ENCODE measurements around the gene XRCC1.
"Not testable (repeated sequence)": the region's sequence is repeated elsewhere in the genome, so short reads cannot be mapped to it uniquely, and the experiment has no call there.

XRCC1 gene

DNA sequence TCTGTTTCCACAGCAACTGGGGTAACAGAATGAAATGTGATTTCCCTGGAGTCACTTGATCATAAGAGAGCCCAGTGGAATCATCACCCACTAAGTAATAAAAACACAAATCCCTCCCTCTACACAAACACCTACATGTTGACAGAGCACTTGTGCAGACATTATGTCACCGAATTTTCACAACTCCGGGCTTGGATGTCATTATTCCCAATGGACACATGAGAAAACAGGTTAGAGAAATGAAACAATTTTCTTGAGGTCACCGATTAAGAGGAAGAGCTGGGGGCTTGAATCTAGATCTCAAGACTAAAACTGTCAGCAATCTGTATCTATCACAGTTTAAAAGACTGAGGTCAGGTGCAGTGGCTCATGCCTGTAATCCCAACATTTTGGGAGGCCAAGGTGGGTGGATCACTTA, 3.1 kb downstream of the XRCC1 start:
- DNase-seq = no peak

DNA sequence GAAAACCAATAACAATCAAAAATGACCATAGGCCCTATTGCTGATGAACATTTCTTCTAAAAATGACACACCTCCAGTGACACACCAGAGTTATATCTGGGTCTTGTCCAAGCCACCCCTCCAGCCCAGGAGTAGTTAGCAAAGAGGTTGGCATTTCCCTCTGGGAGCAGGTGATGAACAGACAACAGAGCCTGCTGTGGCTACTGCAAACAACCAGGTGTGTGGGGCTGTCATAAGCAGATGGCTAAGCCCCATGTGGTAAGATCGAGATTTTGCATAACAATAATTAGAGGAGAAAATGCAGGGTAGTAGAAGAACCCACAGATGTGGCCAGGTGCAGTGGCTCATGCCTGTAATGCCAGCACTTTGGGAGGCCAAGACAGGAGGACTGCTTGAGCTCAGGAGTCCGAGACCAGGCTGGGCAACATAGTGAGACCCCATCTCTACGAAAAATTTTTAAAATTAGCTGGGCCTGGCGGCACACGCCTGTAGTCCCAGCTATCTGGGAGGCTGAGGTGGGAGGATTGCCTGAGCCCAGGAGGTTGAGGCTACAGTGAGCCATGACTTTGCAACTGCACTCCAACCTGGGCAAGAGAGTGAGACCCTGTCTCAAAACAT, 5.0 kb downstream of the XRCC1 start:
- DNase-seq = no peak

DNA sequence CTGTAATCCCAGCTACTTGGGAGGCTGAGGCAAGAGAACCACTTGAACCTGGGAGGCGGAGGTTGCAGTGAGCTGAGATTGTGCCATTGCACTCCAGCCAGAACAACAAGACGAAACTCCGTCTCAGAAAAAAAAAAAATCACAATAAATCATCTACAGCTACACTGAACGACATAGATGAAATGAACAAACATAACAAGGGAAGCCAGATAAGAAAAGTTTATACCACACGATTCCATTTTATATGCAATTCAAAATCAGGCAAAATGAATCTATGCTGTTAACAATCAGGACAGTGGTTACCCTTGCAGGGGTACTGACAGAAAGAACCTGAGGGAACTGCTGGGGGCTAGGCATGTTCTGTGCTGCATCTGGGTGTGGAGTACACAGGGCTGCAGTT, 5.7 kb downstream of the XRCC1 start:
- DNase-seq = no peak

DNA sequence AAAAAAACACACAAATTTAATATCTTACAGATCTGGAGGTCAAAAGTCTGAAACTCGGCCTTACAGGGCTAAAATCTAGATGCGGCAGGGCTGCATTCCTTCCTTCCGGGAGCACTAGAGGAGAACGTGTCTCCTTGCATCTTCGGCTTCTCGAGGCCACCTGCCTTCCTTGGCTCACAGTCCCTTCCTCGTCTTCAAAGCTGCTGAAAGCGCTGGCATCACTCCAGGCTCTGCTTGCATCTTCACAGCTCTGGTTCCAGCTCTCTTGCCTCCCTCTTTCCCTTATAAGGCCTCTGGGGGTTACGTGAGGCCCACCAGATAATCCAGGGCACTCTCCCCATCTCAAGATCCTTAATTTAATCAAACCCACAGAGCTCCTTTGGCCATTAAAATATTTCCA, 10.5 kb downstream of the XRCC1 start:
- no peak for DNase-seq

DNA sequence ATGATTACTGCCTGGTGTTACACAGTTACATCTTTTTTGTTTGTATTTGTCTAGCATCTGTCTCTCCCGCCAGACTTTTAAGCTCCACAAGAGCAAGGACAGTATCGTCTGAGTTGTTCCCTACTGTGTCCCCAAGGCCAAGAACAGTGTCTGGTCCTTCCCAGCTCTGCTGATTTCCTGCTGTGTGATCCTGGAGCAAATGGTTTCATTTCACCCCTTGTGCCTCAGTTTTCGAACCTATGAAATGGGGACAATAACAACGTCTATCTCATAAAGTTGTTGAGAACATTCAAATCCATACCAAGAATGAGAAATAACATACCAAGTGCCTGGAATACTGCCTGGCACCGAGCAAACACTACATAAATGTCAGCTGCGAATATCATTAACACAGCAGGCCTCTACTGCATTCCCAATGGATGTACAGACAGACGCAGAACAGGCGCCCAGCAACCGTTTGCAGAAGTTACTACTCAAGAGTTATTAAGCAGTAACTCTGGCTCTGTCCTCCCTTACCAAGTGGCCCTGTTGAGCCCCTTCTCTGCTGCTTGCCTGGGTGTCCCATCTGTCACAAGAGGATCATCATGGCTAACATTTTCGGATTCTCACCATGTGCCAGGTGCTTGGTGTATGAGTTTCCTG, 11.4 kb downstream of the XRCC1 start:
- DNase-seq = no peak

DNA sequence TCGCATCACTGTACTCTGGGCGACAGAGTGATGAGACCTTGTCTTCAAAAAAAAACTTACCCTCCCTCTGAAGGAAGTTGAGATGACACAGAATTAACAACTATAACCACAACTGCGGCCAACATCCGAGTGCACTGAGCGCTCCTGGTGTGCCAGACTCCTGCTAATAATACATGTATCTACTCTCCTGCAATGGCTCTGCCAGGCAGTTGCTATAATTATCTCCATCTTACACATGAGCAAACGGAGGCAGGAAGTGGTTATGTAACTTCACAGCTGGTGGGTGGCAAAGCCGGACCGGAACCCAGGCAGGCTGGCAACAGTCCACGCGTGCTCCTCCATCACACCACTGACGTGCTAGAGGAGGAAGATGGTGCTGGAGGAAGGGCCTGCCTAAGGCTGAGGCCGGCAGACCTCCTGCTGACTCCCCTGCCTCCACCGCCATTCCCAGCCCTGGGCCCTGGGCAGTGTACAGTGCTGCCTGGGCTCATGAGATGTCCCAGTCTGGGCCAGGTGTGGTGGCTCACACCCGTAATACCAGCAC, 12.6 kb downstream of the XRCC1 start:
- no peak for DNase-seq

DNA sequence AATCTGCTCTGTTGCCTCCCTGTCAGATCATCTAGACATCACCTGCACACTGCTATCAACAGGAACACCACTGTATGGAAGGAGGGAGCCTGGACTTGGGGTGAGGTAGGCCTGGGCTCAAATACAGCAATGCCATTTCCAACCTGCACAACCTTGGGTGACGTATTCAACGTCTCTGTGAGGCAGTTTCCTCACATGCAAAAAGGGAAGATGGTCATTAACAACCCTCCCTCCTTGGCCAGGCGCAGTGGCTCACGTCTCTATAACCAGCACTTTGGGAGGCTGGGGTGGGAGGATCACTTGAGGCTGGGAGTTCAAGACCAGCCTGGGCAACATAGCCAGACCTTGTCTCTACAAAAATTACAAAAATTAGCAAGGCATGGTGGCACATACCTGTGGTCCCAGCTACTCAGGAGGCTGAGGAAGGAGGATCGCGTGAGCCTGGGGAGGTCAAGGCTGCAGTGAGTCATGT, 13.1 kb downstream of the XRCC1 start:
- DNase-seq = no peak

DNA sequence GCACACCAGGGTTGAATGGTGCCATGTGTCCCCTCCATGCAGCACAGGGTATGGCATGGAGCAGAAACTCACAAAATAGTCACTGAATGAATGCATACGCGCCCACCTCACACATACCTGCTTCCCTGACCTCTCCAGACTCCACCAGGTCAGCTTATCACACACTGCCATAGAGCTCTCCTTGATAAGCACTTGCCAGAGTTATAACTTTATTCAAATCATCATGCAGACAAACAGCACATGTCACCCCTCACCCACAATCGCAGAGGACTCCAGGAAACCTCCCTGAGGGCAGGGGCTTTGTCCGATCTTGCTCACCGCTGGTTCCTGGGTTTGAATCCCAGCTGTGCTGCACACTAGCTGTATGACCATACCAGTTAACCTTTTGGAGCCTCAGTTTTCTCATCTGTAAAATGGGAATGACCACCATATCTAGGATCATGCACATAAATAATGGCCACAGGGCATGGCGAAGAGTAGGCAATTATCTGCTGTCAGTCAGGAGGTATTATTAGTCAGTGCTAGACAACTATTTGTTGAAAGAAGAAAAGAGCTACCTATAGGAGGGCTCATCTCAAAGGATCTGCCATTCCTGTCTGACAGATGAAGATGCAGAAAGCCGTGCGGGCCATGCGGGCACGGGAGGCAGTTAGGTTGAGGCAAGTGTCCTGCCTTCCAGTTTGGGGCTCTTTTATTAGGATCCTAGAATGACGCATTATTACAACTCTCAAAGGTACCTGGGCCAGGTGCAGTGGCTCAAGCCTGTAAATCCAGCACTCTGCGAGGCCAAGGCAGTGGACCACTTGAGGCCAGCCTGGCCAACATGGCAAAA, 14.0 kb downstream of the XRCC1 start:
- DNase-seq = no peak

DNA sequence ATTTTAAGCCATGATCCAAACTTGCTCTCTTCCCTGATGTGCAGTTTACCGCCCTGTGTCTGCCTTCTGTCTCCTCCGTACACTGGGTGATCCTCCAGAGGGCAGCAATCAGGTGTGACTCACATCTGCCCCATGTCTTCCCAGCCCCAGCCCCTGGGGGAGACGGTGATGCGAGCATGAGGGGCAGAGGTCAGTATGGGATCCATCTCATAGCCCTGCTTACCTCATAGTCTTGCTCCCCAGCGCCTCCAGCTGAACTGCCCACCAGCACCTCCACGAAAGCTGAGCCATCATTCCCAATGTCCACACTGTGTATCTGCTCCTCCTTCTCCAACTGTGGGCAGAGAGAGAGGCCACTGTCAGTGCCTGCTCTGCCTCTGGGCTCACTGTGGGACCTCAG, 14.6 kb downstream of the XRCC1 start:
- DNase-seq = no peak

DNA sequence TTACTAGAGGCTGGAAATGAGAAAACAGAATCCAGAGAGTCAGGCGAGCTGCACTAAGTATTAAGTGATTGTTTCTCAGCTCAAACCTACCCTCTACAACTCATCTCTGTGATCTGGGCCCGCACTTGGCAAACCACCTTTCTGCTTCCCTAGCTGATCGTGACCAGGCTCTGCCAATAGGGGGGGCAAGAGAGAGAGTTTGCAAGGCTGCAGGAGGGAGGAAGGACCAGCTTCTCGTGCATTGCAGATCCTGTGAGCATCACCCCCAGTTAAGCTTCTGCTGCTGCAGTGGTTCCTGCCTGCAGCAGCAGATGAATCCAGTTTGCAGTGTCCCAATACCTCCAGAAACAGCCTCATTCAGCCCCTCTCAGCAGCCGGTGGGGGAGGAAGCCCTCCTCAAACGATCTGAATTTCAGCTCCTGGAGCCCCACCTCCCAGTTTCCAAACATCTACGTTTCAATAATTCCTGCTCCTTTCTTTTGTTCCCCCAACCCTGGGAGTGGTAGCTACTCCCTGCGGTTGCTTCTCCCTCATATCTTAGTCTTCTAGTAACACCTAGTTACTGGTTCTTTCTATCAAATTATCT, 20.0 kb downstream of the XRCC1 start:
- DNase-seq = peak; percentile 58

DNA sequence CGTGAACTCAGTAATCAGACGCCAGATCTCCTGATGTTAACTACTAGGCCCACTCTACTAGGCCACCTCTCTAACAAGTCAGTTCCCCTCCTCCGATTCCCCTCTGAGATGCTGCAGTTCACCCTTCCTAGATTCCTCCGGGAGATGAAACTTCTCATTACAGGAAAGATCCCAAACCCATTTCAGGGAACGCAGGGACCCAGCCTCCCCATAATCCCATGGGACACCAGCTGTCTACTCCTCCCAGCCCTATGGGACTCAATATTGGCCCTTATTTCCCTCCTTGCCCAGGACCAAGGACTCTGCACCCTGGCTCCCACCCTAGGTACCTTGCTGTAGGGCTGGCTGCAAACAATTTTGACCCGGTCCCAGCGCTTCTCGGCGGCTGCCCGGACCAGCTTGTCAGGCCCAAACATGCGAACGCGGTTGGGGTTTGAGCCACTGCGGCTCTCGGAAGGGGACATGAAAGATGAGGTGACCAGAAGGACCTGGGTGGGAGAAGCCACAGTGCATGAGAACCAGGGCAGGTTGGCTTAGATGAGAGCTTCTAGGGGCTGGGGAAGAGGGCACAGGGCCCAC, 20.9 kb downstream of the XRCC1 start:
- no peak for DNase-seq

DNA sequence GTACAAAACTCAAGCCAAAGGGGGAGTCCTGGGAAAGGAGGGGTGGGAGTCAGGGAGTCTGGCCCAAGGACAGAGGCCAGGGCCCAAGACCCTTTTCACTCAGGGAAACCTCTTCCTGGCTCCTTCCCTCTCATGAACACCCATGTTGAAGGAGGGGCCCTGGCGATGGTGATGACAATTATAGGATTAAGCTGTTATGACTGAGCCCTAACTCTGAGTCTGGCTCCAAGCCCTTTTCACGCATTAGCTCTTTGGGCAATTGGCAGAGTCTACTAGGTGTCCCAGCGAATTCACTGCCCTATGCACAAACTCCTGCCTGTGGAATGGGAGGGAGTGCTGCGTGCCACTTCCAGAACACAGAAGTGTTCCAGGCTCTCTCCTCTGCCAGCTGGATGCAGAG, 21.7 kb downstream of the XRCC1 start:
- no peak for DNase-seq

DNA sequence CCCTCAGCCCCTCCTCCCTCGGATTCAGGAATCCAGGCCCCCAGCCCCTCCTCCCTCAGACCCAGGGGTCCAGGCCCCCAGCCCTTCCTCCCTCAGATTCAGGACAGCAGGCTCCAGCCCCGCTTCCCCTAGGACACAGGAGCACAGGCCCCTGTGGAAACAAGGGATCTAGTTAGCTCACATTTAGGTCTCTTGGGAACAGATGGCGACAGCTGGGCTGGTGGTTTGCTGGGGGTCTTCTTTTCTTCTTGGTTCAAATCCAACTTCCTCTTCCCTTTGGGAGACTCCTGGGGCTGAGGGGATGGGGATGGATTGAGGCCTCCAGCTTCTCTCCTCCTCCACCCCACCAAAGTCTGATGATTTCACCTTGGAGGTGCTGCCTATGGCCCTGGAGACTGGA, 22.7 kb downstream of the XRCC1 start:
- no peak for DNase-seq

DNA sequence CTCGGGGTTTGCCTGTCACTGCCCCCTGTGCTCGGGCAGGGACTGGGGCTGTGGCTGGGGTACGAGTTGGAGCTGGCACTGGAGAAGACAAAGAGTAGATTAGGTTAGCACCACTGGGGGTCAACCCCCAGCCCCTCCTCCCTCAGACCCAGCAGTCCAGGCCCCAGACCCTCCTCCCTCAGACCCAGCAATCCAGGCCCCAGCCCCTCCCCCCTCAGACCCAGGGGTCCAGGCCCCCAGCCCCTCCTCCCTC, 23.2 kb downstream of the XRCC1 start:
- no peak for DNase-seq

DNA sequence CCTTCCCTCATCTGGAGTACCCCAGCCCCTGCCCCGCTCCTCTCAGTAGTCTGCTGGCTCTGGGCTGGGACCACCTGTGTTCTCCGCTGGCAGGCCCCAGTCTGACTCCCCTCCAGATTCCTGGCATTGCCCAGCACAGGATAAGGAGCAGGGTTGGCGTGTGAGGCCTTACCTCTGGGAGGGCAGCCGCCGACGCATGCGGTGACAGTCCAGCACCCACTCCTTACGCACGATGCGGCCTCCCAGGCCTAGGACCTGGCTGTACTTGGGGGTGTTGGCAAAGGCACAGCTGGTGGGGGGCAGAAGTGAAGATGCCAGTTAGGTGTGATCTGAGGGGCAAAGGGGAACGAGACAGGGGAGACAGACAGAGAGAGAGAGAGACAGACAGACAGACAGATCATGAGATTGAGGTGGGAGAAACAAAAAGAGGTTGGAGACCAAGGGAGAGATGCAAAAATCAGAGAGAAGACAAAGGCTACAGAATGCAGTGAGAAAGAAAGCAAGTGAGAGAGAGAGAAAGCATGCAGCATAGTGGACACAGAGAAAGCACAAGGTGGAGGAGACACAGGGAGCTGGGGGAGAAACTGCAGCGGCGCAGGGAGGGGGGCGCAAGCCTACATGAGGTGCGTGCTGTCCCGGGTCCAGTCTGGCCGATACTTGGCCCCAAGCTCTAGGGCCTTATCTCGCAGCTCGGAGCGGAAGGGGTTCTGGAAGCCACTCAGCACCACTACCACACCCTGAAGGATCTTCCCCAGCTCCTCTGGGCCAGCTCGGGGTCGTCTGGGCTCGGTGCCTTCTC, 23.7 kb downstream of the XRCC1 start:
- DNase-seq = no peak

DNA sequence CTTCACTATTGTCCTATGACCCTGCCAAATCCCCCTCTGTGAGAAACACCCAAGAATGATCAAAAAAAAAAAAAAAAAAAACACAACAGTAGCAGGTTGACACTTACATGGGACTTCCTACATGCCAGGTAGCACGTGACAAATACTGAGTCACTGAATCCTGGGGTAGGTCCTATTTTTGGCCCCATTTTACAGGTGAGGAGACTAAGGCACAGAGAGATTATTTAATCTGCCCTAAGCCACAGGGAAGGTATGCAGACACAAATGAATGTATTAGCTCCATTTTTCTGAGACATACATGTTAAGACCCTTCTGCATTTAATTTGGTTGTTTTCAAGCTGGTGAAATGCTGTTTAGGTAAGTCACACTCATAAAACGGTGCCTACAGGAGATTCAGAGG, 26.6 kb downstream of the XRCC1 start:
- no peak for DNase-seq

DNA sequence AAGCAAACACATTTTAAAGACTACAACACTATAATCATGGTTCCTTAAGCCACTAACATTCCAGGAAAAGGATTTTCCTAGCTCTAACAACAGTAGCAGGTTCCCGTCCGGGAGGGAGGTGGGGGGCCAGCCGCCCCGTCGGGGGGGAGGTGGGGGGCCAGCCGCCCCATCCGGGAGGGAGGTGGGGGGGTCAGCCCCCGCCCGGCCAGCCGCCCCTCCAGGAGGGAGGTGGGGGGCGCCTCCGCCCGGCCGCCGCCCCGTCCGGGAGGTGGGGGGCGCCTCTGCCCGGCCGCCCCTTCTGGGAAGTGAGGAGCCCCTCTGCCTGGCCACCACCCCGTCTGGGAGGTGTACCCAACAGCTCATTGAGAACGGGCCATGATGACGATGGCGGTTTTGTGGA, 27.4 kb downstream of the XRCC1 start:
- not testable (repeated sequence) for DNase-seq

DNA sequence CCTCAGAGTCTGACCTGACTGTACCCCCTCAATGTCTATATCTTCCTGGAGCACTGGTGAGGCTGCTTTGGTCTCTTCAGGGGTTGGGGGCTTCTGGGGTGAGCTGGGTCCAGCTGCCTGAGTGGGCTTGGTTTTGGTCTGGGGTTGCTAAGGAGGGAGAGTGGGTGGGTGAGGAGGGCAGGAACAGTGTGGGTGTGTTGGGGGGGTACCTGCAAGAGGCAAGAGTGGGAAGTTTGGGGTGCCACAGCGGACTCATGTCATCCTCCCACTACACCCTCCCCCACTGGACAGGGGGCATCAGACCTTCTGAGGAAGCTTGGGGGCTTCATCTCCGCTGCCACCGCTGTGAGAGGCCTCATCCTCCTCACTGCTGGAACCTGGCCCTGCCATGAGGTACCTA, 28.7 kb downstream of the XRCC1 start:
- no peak for DNase-seq

DNA sequence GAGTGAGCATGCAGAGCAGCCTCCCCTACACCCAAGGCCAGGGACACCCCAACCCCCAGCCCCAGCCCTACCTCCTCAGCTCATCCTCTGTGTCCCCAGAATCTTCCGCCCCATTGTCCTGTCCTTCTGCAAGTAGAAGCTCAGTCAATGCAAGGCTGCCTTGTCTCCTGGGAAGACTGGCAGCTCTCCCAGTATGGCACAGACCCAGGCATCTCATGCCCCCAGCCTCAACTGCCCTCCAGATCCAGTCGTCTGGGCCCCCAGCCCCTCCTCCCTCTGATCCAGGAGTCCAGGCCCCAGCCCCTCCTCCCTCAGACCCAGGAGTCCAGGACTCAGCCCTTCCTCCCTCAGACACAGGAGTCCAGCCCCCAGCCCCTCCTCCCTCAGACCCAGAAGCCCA, 29.3 kb downstream of the XRCC1 start:
- no peak for DNase-seq

DNA sequence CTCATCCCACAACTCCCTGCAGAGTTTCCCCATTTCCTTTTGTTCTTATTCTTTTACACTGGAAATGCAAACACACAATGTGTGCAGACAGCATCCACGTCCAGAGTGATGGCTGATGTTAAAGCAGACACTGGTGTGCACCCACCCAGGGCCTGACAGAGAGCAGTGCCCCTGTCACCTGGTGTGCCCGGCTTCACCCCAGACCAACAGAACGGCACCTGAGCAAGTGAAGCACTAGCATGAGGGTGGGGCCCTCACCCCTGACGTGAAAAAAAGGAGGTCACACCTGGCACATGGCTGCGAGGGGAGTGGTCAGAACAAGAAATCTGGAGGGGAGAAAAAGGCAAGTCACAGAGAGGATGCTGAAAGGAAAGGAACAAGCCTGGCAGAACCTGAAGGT, 30.1 kb downstream of the XRCC1 start:
- DNase-seq = no peak

DNA sequence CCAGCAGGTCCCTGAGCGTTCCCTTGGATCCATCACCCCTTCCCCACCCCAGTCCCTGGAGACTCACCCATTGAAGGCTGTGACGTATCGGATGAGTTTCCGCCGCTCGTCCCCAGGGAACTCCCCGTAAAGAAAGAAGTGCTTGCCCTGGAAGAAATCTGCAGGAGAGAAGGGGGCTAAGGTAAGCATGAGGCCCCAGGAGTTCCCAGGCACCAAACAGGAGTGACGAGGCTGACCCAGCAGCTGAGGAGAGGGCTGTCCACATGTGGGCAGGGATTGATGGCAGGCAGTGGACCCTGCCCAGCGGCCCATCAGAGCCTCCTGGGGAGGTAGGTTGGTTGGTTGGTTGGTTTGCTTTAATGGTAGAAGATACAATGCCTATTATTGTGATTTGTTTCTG, 31.2 kb downstream of the XRCC1 start:
- no peak for DNase-seq

DNA sequence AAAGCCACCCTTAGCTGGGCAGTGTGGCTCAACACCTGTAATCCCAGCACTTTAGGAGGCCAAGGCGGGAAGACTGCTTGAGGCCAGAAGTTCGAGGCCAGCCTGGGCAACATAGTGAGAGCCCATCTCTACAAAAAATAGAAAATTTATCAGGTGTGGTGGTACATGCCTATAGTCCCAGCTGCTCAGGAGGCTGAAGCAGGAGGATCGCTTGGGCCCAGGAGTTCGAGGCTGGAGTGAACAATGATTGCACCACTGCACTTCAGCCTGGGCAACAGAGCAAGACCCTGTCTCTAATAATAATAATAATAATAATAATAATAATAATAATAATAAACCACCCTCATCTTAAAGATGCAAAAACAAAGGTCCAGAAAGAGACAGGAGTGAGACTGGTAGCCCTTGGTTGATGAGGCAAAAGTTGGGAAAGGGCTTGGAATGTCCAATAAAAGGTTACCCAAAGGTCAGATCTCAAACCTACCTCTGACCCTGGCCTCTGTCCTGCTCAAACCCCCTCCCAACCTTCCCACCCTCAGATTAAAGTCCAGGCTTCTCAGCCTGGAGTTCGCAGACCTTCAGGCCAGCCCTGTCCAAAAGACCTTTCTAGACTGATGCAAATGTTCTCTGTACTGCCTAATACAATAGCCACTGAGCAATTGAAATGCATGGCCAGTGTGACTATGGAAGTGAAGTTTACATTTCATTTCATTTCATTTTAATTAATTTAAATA, 33.2 kb downstream of the XRCC1 start:
- DNase-seq = no peak

Measured in retina (tissue), 1 donor.